ENCODE data around the gene CCDC171.

The CCDC171 gene

GRCh38 chr9:15977438-15977837 is 424.6 kb downstream of the CCDC171 start (continued):
- TF ChIP-seq TSHZ1 (tag by site-specific recombination; IDR thresholded peaks at IDR 0.05; ENCODE audit: borderline replicate concordance) (0 out of 2 replicates have a peak, but pooled peaks have one; percentile 28), ZNF843 (tag by site-specific recombination; IDR thresholded peaks at IDR 0.05) (peak; percentile 75), ZSCAN23 (tag by site-specific recombination; IDR thresholded peaks at IDR 0.05) (no peak), ZNF596 (tag by site-specific recombination; IDR thresholded peaks at IDR 0.05) (no peak), ZNF157 (tag by site-specific recombination; IDR thresholded peaks at IDR 0.05) (no peak), ZNF549 (tag by site-specific recombination; IDR thresholded peaks at IDR 0.05) (no peak), ZNF324 (tag by site-specific recombination; IDR thresholded peaks at IDR 0.05) (no peak), ZNF132 (tag by site-specific recombination; IDR thresholded peaks at IDR 0.05; ENCODE audit: borderline replicate concordance) (no peak), KLF7 (tag by site-specific recombination; IDR thresholded peaks at IDR 0.05; ENCODE audit: borderline replicate concordance) (no peak), ZNF398 (tag by site-specific recombination; IDR thresholded peaks at IDR 0.05) (no peak), IKZF3 (tag by site-specific recombination; IDR thresholded peaks at IDR 0.05) (0 out of 2 replicates have a peak, but pooled peaks have one; percentile 10), BCL6B (tag by site-specific recombination; IDR thresholded peaks at IDR 0.05) (no peak), ZFP69B (tag by site-specific recombination; IDR thresholded peaks at IDR 0.05) (no peak), ZBTB44 (tag by site-specific recombination; IDR thresholded peaks at IDR 0.05) (peak; percentile 56; the same call in 1 of the 2 replicates), ZNF121 (tag by site-specific recombination; IDR thresholded peaks at IDR 0.05) (no peak), ZNF777 (tag by site-specific recombination; IDR thresholded peaks at IDR 0.05; ENCODE audit: borderline replicate concordance) (no peak), ZNF610 (tag by site-specific recombination; IDR thresholded peaks at IDR 0.05; ENCODE audit: borderline replicate concordance) (no peak), ZBTB1 (tag by site-specific recombination; IDR thresholded peaks at IDR 0.05) (no peak), GLI2 (tag by site-specific recombination; IDR thresholded peaks at IDR 0.05; ENCODE audit: borderline replicate concordance, low read depth) (peak; percentile 24; the same call in 1 of the 2 replicates), ZNF580 (tag by site-specific recombination; IDR thresholded peaks at IDR 0.05) (peak; percentile 71), GLI4 (tag by site-specific recombination; IDR thresholded peaks at IDR 0.05) (no peak), SP7 (tag by site-specific recombination; IDR thresholded peaks at IDR 0.05) (peak; percentile 52; the same call in 1 of the 2 replicates), ZNF76 (tag by site-specific recombination; IDR thresholded peaks at IDR 0.05; ENCODE audit: borderline replicate concordance, low read depth) (no peak), PRDM2 (tag by site-specific recombination; IDR thresholded peaks at IDR 0.05; ENCODE audit: borderline replicate concordance) (no peak), ZNF394 (tag by site-specific recombination; IDR thresholded peaks at IDR 0.05; ENCODE audit: borderline replicate concordance) (no peak), ZNF335 (tag by site-specific recombination; conservative IDR thresholded peaks at IDR 0.05) (0 out of 2 replicates have a peak, but pooled peaks have one; percentile 16)

All from HEK293 (cell line).